Measurements from ENCODE around the gene SLFN14.

GRCh38 chr17:35559495-35560210 is 966 bp downstream of the SLFN14 start:
- TF ChIP-seq CTCF (conservative IDR thresholded peaks at IDR 0.05) = no peak
- no peak for TF ChIP-seq ZFX (IDR thresholded peaks at IDR 0.05)

All from C4-2B (cell line).